Measurements from ENCODE around the gene BDH2.
A peak's percentile ranks its signal among the peaks of the same experiment; 100 is the strongest.

The BDH2 gene

GRCh38 chr4:103099691-103100392 lies at the start of gene BDH2:
Gene BDH2 (minus strand): TSS chr4:103099834. CDS start chr4:103096254, 3,580 bp downstream.
- peak; percentile 88 for DNase-seq

- DNase-seq: no peak
Observed at GRCh38 chr4:103144926-103145325, 45.3 kb upstream of the BDH2 start.

- no peak for DNase-seq
Observed at GRCh38 chr4:103137446-103137827, 37.8 kb upstream of the BDH2 start.

- no peak for DNase-seq
Observed at GRCh38 chr4:103136671-103137445, 37.2 kb upstream of the BDH2 start.

GRCh38 chr4:103129174-103129573 lies 29.5 kb upstream of the BDH2 start:
- no peak for DNase-seq

- DNase-seq: no peak
Observed at GRCh38 chr4:103126126-103126525, 26.5 kb upstream of the BDH2 start.

GRCh38 chr4:103123114-103123513 lies 23.5 kb upstream of the BDH2 start:
- no peak for DNase-seq

GRCh38 chr4:103118166-103118565 lies 18.5 kb upstream of the BDH2 start:
- DNase-seq: no peak

- no peak for DNase-seq
Observed at GRCh38 chr4:103111598-103111997, 12.0 kb upstream of the BDH2 start.

GRCh38 chr4:103108542-103108941 lies 8.9 kb upstream of the BDH2 start:
- DNase-seq: no peak

GRCh38 chr4:103105558-103106356 lies 6.1 kb upstream of the BDH2 start:
- no peak for DNase-seq

GRCh38 chr4:103104886-103105285 lies 5.3 kb upstream of the BDH2 start:
- DNase-seq: no peak

- no peak for DNase-seq
Observed at GRCh38 chr4:103100691-103101090, 1.1 kb upstream of the BDH2 start.

GRCh38 chr4:103098756-103099440 lies 736 bp downstream of the BDH2 start:
- no peak for DNase-seq

- DNase-seq: no peak
Observed at GRCh38 chr4:103098341-103098740, 1.3 kb downstream of the BDH2 start.

- no peak for DNase-seq
Observed at GRCh38 chr4:103097112-103097511, 2.5 kb downstream of the BDH2 start.

GRCh38 chr4:103095080-103095479 lies 4.6 kb downstream of the BDH2 start:
- no peak for DNase-seq

GRCh38 chr4:103092245-103092644 lies 7.4 kb downstream of the BDH2 start:
- DNase-seq: no peak

GRCh38 chr4:103091601-103092223 lies 7.9 kb downstream of the BDH2 start:
- DNase-seq: peak; percentile 69

- DNase-seq: no peak
Observed at GRCh38 chr4:103089481-103089880, 10.2 kb downstream of the BDH2 start.

- DNase-seq: no peak
Observed at GRCh38 chr4:103086551-103086950, 13.1 kb downstream of the BDH2 start.

GRCh38 chr4:103085555-103086196 lies 14.0 kb downstream of the BDH2 start:
- DNase-seq: no peak

Data from activated CD4-positive, alpha-beta T cell treated with anti-CD3 and anti-CD28 coated beads, Interleukin-10, Interleukin-2, amounts not matched to agents 100 ng/mL and 50 ng/mL, durations not matched to agents 16 hours and 8 hours (primary cell).